ENCODE measurements around the gene PALLD.

PALLD gene

GRCh38 chr4:168490711-168491110 is 6.1 kb upstream of the PALLD start:
- Histone ChIP-seq H3K9ac (ENCODE audit: low read length) (no peak overlapping the region), H3K4me2 (ENCODE audit: low read length) (no peak overlapping the region), H3K27me3 (ENCODE audit: insufficient read depth, low read length) (no peaks in the 10 kb centered on the region), H3K9me2 (ENCODE audit: low read depth, low read length) (no peaks in the 10 kb centered on the region), H3K4me1 (ENCODE audit: insufficient read depth, low read length, severe bottlenecking) (no peaks in the 10 kb centered on the region), H3K36me3 (ENCODE audit: insufficient read depth, low read length) (no peaks in the 10 kb centered on the region), H3K9me3 (ENCODE audit: low read length) (no peaks in the 10 kb centered on the region), H3K27ac (ENCODE audit: low read depth, low read length, poor library complexity, severe bottlenecking) (no peak overlapping the region), H3K79me2 (ENCODE audit: insufficient read depth, low read length) (no peaks in the 10 kb centered on the region), H2AFZ (ENCODE audit: low read length) (no peak overlapping the region), H3F3A (ENCODE audit: insufficient read depth, low read length) (no peaks in the 10 kb centered on the region), H3K4me3 (ENCODE audit: low read depth, low read length, poor library complexity, severe bottlenecking) (no peak overlapping the region), H4K20me1 (ENCODE audit: insufficient read depth, low read length) (no peaks in the 10 kb centered on the region)
- TF ChIP-seq EZH2 (IDR thresholded peaks at IDR 0.05; ENCODE audit: borderline replicate concordance, low read length) (no peak), CTCF (IDR thresholded peaks at IDR 0.05; ENCODE audit: low read length) (no peak)

GRCh38 chr4:168491563-168491962 is 5.3 kb upstream of the PALLD start:
- H2AFZ ChIP-seq (ENCODE audit: low read length), result no peak overlapping the region
- no peak overlapping the region for H3K9ac ChIP-seq (ENCODE audit: low read length)
- no peaks in the 10 kb centered on the region for H3K4me1 ChIP-seq (ENCODE audit: insufficient read depth, low read length, severe bottlenecking)
- no peaks in the 10 kb centered on the region for H3K27me3 ChIP-seq (ENCODE audit: insufficient read depth, low read length)
- H3K9me2 ChIP-seq (ENCODE audit: low read depth, low read length), result no peaks in the 10 kb centered on the region
- H3K36me3 ChIP-seq (ENCODE audit: insufficient read depth, low read length), result no peaks in the 10 kb centered on the region
- no peak overlapping the region for H3K4me3 ChIP-seq (ENCODE audit: low read depth, low read length, poor library complexity, severe bottlenecking)
- no peak overlapping the region for H3K4me2 ChIP-seq (ENCODE audit: low read length)
- H3K9me3 ChIP-seq (ENCODE audit: low read length), result no peaks in the 10 kb centered on the region
- no peaks in the 10 kb centered on the region for H3F3A ChIP-seq (ENCODE audit: insufficient read depth, low read length)
- no peaks in the 10 kb centered on the region for H4K20me1 ChIP-seq (ENCODE audit: insufficient read depth, low read length)
- H3K79me2 ChIP-seq (ENCODE audit: insufficient read depth, low read length), result no peaks in the 10 kb centered on the region
- TF ChIP-seq CTCF (IDR thresholded peaks at IDR 0.05; ENCODE audit: low read length) (no peak), EZH2 (IDR thresholded peaks at IDR 0.05; ENCODE audit: borderline replicate concordance, low read length) (no peak)
- no peak overlapping the region for H3K27ac ChIP-seq (ENCODE audit: low read depth, low read length, poor library complexity, severe bottlenecking)

GRCh38 chr4:168498251-168498650 is 1.4 kb downstream of the PALLD start:
- H3K9me2 ChIP-seq (ENCODE audit: low read depth, low read length), result no peaks in the 10 kb centered on the region
- no peaks in the 10 kb centered on the region for H3K79me2 ChIP-seq (ENCODE audit: insufficient read depth, low read length)
- H3K36me3 ChIP-seq (ENCODE audit: insufficient read depth, low read length), result no peaks in the 10 kb centered on the region
- TF ChIP-seq EZH2 (IDR thresholded peaks at IDR 0.05; ENCODE audit: borderline replicate concordance, low read length) (no peak), CTCF (IDR thresholded peaks at IDR 0.05; ENCODE audit: low read length) (no peak)
- H4K20me1 ChIP-seq (ENCODE audit: insufficient read depth, low read length), result no peaks in the 10 kb centered on the region
- H3K4me2 ChIP-seq (ENCODE audit: low read length), result no peak overlapping the region
- H3K4me1 ChIP-seq (ENCODE audit: insufficient read depth, low read length, severe bottlenecking), result no peaks in the 10 kb centered on the region
- no peaks in the 10 kb centered on the region for H3K9me3 ChIP-seq (ENCODE audit: low read length)
- H3K4me3 ChIP-seq (ENCODE audit: low read depth, low read length, poor library complexity, severe bottlenecking), result no peak overlapping the region
- H3K27me3 ChIP-seq (ENCODE audit: insufficient read depth, low read length), result no peaks in the 10 kb centered on the region
- no peak overlapping the region for H3K27ac ChIP-seq (ENCODE audit: low read depth, low read length, poor library complexity, severe bottlenecking)
- no peaks in the 10 kb centered on the region for H3F3A ChIP-seq (ENCODE audit: insufficient read depth, low read length)
- no peak overlapping the region for H3K9ac ChIP-seq (ENCODE audit: low read length)
- H2AFZ ChIP-seq (ENCODE audit: low read length), result no peak overlapping the region
